Central memory CD8-positive, alpha-beta T cell (primary cell): ENCODE results near the gene SLC12A8.
A peak's percentile ranks its signal among the peaks of the same experiment; 100 is the strongest.

ENCODE experiments used
- ATAC-seq: fragments of 150-1000 bp; cut with Tn5 transposase; replicated peaks from 2 replicates; pipeline ENCODE4 v1.10.0; 2022; ENCODE audit warnings: mild to moderate bottlenecking, moderate FRiP score, moderate number of reproducible peaks; ENCODE audit not compliant: poor library complexity, severe bottlenecking; ENCODE audit errors: extremely low read depth
- DNase-seq, 2 donors: peaks; one replicate each; pipeline ENCODE4 v3.0.0; 2021; ENCODE audit warnings: low spot score in 2 of 2
- H3K27ac Mint-ChIP-seq: one replicate; pipeline ENCODE4 v1.8.0; 2022; ENCODE audit warnings: low read depth, mild to moderate bottlenecking, moderate library complexity, mixed read lengths
- H3K27me3 Mint-ChIP-seq: one replicate; pipeline ENCODE4 v1.8.0; 2022; ENCODE audit warnings: mixed read lengths
- H3K36me3 Mint-ChIP-seq: one replicate; pipeline ENCODE4 v1.8.0; 2022; ENCODE audit warnings: mild to moderate bottlenecking, moderate library complexity, mixed read lengths; ENCODE audit not compliant: insufficient read depth
- H3K4me1 Mint-ChIP-seq: one replicate; pipeline ENCODE4 v1.8.0; 2022; ENCODE audit warnings: mixed read lengths
- H3K4me3 Mint-ChIP-seq: one replicate; pipeline ENCODE4 v1.8.0; 2022; ENCODE audit warnings: mild to moderate bottlenecking, moderate library complexity, mixed read lengths
- H3K9me3 Mint-ChIP-seq: one replicate; pipeline ENCODE4 v1.8.0; 2022; ENCODE audit warnings: mixed read lengths

SLC12A8 gene

GRCh38 chr3:125144653-125145314 lies 67.8 kb downstream of the SLC12A8 start:
- Mint-ChIP-seq H3K36me3 (peaks cover 2% of the 10 kb centered on the region), H3K27me3 (no peaks in the 10 kb centered on the region), H3K27ac (no peak overlapping the region), H3K4me1 (peaks cover 27% of the 10 kb centered on the region), H3K9me3 (no peaks in the 10 kb centered on the region), H3K4me3 (no peak overlapping the region)
- ATAC-seq (no peak), DNase-seq (no peak)

GRCh38 chr3:125143982-125144652 lies 68.4 kb downstream of the SLC12A8 start:
- Mint-ChIP-seq H3K9me3 (no peaks in the 10 kb centered on the region), H3K4me3 (no peak overlapping the region), H3K36me3 (peaks cover 2% of the 10 kb centered on the region), H3K4me1 (peaks cover 27% of the 10 kb centered on the region), H3K27ac (no peak overlapping the region), H3K27me3 (no peaks in the 10 kb centered on the region)
- no peak for DNase-seq
- ATAC-seq, result no peak

- Mint-ChIP-seq H3K9me3 (no peaks in the 10 kb centered on the region), H3K36me3 (peaks cover 2% of the 10 kb centered on the region), H3K4me3 (no peak overlapping the region), H3K27me3 (no peaks in the 10 kb centered on the region), H3K27ac (no peak overlapping the region), H3K4me1 (peaks cover 27% of the 10 kb centered on the region)
- DNase-seq (no peak), ATAC-seq (no peak)
Measured at GRCh38 chr3:125143538-125143937, 69.0 kb downstream of the SLC12A8 start.

GRCh38 chr3:125142940-125143339 lies 69.6 kb downstream of the SLC12A8 start:
- Mint-ChIP-seq H3K27me3 (no peaks in the 10 kb centered on the region), H3K27ac (peak overlapping the region; percentile 64), H3K4me3 (no peak overlapping the region), H3K4me1 (peaks cover 27% of the 10 kb centered on the region), H3K36me3 (no peaks in the 10 kb centered on the region), H3K9me3 (no peaks in the 10 kb centered on the region)
- no peak for DNase-seq
- no peak for ATAC-seq

- Mint-ChIP-seq H3K36me3 (no peaks in the 10 kb centered on the region), H3K27me3 (no peaks in the 10 kb centered on the region), H3K9me3 (no peaks in the 10 kb centered on the region), H3K27ac (peak overlapping the region; percentile 64), H3K4me1 (peaks cover 27% of the 10 kb centered on the region), H3K4me3 (peak overlapping the region; percentile 73)
- DNase-seq, result no peak
- no peak for ATAC-seq
Measured at GRCh38 chr3:125142420-125142778, 70.1 kb downstream of the SLC12A8 start.

- Mint-ChIP-seq H3K36me3 (no peaks in the 10 kb centered on the region), H3K27ac (peak overlapping the region; percentile 64), H3K27me3 (no peaks in the 10 kb centered on the region), H3K9me3 (no peaks in the 10 kb centered on the region), H3K4me3 (peak overlapping the region; percentile 73), H3K4me1 (peaks cover 27% of the 10 kb centered on the region)
- ATAC-seq (peak; percentile 92), DNase-seq (peak; percentile 30 to 38)
Measured at GRCh38 chr3:125141596-125142419, 70.7 kb downstream of the SLC12A8 start.

GRCh38 chr3:125140818-125141595 lies 71.5 kb downstream of the SLC12A8 start:
- H3K4me3 Mint-ChIP-seq, result peak overlapping the region; percentile 73
- no peaks in the 10 kb centered on the region for H3K9me3 Mint-ChIP-seq
- peaks cover 33% of the 10 kb centered on the region for H3K4me1 Mint-ChIP-seq
- no peak for ATAC-seq
- no peak for DNase-seq
- H3K36me3 Mint-ChIP-seq, result no peaks in the 10 kb centered on the region
- no peaks in the 10 kb centered on the region for H3K27me3 Mint-ChIP-seq
- peak overlapping the region; percentile 64 for H3K27ac Mint-ChIP-seq

- Mint-ChIP-seq H3K4me1 (peaks cover 33% of the 10 kb centered on the region), H3K27me3 (no peaks in the 10 kb centered on the region), H3K27ac (peak overlapping the region; percentile 62), H3K36me3 (no peaks in the 10 kb centered on the region), H3K4me3 (peak overlapping the region; percentile 73), H3K9me3 (no peaks in the 10 kb centered on the region)
- no peak for ATAC-seq
- no peak for DNase-seq
Measured at GRCh38 chr3:125140011-125140817, 72.3 kb downstream of the SLC12A8 start.

- Mint-ChIP-seq H3K27ac (no peak overlapping the region), H3K27me3 (no peaks in the 10 kb centered on the region), H3K4me1 (peaks cover 33% of the 10 kb centered on the region), H3K9me3 (no peaks in the 10 kb centered on the region), H3K4me3 (no peak overlapping the region), H3K36me3 (no peaks in the 10 kb centered on the region)
- ATAC-seq (no peak), DNase-seq (no peak)
Measured at GRCh38 chr3:125139386-125139785, 73.2 kb downstream of the SLC12A8 start.

GRCh38 chr3:125137358-125138033 lies 75.1 kb downstream of the SLC12A8 start:
- peaks cover 29% of the 10 kb centered on the region for H3K4me1 Mint-ChIP-seq
- H3K4me3 Mint-ChIP-seq, result no peak overlapping the region
- no peak for ATAC-seq

GRCh38 chr3:125136966-125137357 lies 75.6 kb downstream of the SLC12A8 start:
- no peak for ATAC-seq
- H3K27me3 Mint-ChIP-seq, result no peaks in the 10 kb centered on the region
- DNase-seq, result no peak
- H3K4me1 Mint-ChIP-seq, result peaks cover 32% of the 10 kb centered on the region
- no peak overlapping the region for H3K4me3 Mint-ChIP-seq
- H3K36me3 Mint-ChIP-seq, result peaks cover 2% of the 10 kb centered on the region
- H3K27ac Mint-ChIP-seq, result no peak overlapping the region
- no peaks in the 10 kb centered on the region for H3K9me3 Mint-ChIP-seq

More at GRCh38 chr3:125137358-125138033, 75.1 kb downstream of the SLC12A8 start:
- Mint-ChIP-seq H3K9me3 (no peaks in the 10 kb centered on the region), H3K36me3 (no peaks in the 10 kb centered on the region), H3K27ac (no peak overlapping the region), H3K27me3 (no peaks in the 10 kb centered on the region)
- DNase-seq, result no peak
